ENCODE data around the gene XRCC1.
"Not testable (repeated sequence)": the region's sequence is repeated elsewhere in the genome, so short reads cannot be mapped to it uniquely, and the experiment has no call there.

XRCC1 gene

DNA sequence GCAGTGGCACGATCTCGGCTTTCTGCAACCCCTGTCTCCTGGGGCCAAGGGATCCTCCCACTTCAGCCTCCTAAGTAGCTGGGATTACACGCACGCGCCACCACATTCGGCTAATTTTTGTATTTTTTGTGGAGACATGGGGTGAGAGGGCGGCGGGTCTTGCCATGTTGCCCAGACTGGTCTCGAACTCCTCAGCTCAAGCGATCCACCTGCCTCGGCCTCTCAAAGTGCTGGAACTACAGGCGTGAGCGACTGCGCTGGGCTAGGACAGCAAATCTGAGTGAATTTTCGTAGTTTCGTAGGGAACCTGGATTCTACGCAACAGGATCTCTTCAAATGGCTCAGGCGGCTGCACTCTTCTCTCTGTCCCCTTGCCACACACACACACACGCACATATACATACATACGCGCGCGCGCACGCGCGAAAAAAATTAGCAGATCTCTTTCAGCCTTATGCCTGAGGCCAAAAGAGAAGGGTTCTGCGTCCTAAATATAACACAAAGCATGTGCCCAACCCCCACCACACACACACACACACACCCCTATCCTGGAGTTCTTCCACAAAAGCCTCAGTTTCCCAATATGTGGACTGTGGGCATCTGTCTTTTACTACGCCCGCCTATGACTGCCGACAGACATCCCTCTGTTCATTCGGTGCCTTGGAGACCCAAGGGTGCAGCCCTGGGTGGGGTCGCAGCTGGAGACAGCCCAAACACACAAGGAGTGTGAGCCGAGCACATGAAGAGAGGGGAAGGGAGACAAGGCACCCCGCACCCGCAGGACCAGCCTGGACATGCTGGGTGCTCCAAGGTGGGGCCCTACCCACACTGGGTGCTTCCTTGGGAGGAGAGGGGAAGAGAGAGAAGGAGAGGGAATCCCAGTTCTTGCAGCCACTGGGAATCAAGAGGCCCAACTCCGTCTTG, 890 bp upstream of the XRCC1 start:
- DNase-seq (ENCODE audit: low read depth in 2 of 2): no peak

DNA sequence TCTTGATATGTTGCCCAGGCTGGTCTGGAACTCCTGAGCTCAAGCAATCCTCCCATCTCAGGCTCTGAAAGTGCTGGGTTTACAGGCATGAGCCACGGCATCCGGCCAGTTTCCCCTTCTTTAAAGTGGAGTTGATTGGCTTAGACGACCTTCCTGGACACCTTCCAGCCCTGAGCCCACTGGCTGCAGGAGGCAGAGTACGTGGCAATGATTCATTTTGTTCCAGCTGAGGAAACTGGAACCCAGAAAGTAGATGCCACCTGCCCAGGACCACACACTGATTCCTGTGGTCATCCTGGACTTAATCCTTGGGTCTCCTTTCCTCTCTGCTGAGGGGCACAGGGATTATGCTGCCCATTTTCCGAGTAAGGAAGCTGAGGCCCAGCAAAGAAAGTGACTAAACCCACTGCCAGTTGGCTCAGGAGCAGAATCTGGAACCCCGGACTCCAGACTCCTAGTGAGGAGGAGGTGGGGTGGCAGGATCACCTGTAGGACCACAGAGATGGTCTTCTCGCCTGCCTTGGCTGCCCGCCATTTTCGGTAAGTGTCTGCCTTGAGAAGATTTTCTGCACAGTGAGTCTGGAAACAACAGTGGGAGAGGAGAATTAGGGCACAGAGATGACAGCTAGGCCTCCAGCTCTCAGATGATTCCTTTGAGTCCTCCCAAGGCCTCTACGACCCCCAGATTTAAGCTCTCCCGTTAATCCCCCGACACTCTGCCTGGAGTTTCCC, 737 bp downstream of the XRCC1 start:
- no peak for DNase-seq (ENCODE audit: low read depth in 2 of 2)

DNA sequence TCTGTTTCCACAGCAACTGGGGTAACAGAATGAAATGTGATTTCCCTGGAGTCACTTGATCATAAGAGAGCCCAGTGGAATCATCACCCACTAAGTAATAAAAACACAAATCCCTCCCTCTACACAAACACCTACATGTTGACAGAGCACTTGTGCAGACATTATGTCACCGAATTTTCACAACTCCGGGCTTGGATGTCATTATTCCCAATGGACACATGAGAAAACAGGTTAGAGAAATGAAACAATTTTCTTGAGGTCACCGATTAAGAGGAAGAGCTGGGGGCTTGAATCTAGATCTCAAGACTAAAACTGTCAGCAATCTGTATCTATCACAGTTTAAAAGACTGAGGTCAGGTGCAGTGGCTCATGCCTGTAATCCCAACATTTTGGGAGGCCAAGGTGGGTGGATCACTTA, 3.1 kb downstream of the XRCC1 start:
- no peak for DNase-seq (ENCODE audit: low read depth in 2 of 2)

DNA sequence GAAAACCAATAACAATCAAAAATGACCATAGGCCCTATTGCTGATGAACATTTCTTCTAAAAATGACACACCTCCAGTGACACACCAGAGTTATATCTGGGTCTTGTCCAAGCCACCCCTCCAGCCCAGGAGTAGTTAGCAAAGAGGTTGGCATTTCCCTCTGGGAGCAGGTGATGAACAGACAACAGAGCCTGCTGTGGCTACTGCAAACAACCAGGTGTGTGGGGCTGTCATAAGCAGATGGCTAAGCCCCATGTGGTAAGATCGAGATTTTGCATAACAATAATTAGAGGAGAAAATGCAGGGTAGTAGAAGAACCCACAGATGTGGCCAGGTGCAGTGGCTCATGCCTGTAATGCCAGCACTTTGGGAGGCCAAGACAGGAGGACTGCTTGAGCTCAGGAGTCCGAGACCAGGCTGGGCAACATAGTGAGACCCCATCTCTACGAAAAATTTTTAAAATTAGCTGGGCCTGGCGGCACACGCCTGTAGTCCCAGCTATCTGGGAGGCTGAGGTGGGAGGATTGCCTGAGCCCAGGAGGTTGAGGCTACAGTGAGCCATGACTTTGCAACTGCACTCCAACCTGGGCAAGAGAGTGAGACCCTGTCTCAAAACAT, 5.0 kb downstream of the XRCC1 start:
- no peak for DNase-seq (ENCODE audit: low read depth in 2 of 2)

DNA sequence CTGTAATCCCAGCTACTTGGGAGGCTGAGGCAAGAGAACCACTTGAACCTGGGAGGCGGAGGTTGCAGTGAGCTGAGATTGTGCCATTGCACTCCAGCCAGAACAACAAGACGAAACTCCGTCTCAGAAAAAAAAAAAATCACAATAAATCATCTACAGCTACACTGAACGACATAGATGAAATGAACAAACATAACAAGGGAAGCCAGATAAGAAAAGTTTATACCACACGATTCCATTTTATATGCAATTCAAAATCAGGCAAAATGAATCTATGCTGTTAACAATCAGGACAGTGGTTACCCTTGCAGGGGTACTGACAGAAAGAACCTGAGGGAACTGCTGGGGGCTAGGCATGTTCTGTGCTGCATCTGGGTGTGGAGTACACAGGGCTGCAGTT, 5.7 kb downstream of the XRCC1 start:
- DNase-seq (ENCODE audit: low read depth in 2 of 2): no peak

DNA sequence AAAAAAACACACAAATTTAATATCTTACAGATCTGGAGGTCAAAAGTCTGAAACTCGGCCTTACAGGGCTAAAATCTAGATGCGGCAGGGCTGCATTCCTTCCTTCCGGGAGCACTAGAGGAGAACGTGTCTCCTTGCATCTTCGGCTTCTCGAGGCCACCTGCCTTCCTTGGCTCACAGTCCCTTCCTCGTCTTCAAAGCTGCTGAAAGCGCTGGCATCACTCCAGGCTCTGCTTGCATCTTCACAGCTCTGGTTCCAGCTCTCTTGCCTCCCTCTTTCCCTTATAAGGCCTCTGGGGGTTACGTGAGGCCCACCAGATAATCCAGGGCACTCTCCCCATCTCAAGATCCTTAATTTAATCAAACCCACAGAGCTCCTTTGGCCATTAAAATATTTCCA, 10.5 kb downstream of the XRCC1 start:
- DNase-seq (ENCODE audit: low read depth in 2 of 2): no peak

DNA sequence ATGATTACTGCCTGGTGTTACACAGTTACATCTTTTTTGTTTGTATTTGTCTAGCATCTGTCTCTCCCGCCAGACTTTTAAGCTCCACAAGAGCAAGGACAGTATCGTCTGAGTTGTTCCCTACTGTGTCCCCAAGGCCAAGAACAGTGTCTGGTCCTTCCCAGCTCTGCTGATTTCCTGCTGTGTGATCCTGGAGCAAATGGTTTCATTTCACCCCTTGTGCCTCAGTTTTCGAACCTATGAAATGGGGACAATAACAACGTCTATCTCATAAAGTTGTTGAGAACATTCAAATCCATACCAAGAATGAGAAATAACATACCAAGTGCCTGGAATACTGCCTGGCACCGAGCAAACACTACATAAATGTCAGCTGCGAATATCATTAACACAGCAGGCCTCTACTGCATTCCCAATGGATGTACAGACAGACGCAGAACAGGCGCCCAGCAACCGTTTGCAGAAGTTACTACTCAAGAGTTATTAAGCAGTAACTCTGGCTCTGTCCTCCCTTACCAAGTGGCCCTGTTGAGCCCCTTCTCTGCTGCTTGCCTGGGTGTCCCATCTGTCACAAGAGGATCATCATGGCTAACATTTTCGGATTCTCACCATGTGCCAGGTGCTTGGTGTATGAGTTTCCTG, 11.4 kb downstream of the XRCC1 start:
- DNase-seq (ENCODE audit: low read depth in 2 of 2): no peak

DNA sequence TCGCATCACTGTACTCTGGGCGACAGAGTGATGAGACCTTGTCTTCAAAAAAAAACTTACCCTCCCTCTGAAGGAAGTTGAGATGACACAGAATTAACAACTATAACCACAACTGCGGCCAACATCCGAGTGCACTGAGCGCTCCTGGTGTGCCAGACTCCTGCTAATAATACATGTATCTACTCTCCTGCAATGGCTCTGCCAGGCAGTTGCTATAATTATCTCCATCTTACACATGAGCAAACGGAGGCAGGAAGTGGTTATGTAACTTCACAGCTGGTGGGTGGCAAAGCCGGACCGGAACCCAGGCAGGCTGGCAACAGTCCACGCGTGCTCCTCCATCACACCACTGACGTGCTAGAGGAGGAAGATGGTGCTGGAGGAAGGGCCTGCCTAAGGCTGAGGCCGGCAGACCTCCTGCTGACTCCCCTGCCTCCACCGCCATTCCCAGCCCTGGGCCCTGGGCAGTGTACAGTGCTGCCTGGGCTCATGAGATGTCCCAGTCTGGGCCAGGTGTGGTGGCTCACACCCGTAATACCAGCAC, 12.6 kb downstream of the XRCC1 start:
- peak; percentile 13 to 19 for DNase-seq (ENCODE audit: low read depth in 2 of 2)

DNA sequence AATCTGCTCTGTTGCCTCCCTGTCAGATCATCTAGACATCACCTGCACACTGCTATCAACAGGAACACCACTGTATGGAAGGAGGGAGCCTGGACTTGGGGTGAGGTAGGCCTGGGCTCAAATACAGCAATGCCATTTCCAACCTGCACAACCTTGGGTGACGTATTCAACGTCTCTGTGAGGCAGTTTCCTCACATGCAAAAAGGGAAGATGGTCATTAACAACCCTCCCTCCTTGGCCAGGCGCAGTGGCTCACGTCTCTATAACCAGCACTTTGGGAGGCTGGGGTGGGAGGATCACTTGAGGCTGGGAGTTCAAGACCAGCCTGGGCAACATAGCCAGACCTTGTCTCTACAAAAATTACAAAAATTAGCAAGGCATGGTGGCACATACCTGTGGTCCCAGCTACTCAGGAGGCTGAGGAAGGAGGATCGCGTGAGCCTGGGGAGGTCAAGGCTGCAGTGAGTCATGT, 13.1 kb downstream of the XRCC1 start:
- DNase-seq (ENCODE audit: low read depth in 2 of 2): no peak

DNA sequence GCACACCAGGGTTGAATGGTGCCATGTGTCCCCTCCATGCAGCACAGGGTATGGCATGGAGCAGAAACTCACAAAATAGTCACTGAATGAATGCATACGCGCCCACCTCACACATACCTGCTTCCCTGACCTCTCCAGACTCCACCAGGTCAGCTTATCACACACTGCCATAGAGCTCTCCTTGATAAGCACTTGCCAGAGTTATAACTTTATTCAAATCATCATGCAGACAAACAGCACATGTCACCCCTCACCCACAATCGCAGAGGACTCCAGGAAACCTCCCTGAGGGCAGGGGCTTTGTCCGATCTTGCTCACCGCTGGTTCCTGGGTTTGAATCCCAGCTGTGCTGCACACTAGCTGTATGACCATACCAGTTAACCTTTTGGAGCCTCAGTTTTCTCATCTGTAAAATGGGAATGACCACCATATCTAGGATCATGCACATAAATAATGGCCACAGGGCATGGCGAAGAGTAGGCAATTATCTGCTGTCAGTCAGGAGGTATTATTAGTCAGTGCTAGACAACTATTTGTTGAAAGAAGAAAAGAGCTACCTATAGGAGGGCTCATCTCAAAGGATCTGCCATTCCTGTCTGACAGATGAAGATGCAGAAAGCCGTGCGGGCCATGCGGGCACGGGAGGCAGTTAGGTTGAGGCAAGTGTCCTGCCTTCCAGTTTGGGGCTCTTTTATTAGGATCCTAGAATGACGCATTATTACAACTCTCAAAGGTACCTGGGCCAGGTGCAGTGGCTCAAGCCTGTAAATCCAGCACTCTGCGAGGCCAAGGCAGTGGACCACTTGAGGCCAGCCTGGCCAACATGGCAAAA, 14.0 kb downstream of the XRCC1 start:
- no peak for DNase-seq (ENCODE audit: low read depth in 2 of 2)

DNA sequence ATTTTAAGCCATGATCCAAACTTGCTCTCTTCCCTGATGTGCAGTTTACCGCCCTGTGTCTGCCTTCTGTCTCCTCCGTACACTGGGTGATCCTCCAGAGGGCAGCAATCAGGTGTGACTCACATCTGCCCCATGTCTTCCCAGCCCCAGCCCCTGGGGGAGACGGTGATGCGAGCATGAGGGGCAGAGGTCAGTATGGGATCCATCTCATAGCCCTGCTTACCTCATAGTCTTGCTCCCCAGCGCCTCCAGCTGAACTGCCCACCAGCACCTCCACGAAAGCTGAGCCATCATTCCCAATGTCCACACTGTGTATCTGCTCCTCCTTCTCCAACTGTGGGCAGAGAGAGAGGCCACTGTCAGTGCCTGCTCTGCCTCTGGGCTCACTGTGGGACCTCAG, 14.6 kb downstream of the XRCC1 start:
- no peak for DNase-seq (ENCODE audit: low read depth in 2 of 2)

DNA sequence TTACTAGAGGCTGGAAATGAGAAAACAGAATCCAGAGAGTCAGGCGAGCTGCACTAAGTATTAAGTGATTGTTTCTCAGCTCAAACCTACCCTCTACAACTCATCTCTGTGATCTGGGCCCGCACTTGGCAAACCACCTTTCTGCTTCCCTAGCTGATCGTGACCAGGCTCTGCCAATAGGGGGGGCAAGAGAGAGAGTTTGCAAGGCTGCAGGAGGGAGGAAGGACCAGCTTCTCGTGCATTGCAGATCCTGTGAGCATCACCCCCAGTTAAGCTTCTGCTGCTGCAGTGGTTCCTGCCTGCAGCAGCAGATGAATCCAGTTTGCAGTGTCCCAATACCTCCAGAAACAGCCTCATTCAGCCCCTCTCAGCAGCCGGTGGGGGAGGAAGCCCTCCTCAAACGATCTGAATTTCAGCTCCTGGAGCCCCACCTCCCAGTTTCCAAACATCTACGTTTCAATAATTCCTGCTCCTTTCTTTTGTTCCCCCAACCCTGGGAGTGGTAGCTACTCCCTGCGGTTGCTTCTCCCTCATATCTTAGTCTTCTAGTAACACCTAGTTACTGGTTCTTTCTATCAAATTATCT, 20.0 kb downstream of the XRCC1 start:
- DNase-seq (ENCODE audit: low read depth in 2 of 2): peak in 1 of 2 experiments; percentile 10

DNA sequence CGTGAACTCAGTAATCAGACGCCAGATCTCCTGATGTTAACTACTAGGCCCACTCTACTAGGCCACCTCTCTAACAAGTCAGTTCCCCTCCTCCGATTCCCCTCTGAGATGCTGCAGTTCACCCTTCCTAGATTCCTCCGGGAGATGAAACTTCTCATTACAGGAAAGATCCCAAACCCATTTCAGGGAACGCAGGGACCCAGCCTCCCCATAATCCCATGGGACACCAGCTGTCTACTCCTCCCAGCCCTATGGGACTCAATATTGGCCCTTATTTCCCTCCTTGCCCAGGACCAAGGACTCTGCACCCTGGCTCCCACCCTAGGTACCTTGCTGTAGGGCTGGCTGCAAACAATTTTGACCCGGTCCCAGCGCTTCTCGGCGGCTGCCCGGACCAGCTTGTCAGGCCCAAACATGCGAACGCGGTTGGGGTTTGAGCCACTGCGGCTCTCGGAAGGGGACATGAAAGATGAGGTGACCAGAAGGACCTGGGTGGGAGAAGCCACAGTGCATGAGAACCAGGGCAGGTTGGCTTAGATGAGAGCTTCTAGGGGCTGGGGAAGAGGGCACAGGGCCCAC, 20.9 kb downstream of the XRCC1 start:
- DNase-seq (ENCODE audit: low read depth in 2 of 2): no peak

DNA sequence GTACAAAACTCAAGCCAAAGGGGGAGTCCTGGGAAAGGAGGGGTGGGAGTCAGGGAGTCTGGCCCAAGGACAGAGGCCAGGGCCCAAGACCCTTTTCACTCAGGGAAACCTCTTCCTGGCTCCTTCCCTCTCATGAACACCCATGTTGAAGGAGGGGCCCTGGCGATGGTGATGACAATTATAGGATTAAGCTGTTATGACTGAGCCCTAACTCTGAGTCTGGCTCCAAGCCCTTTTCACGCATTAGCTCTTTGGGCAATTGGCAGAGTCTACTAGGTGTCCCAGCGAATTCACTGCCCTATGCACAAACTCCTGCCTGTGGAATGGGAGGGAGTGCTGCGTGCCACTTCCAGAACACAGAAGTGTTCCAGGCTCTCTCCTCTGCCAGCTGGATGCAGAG, 21.7 kb downstream of the XRCC1 start:
- no peak for DNase-seq (ENCODE audit: low read depth in 2 of 2)

DNA sequence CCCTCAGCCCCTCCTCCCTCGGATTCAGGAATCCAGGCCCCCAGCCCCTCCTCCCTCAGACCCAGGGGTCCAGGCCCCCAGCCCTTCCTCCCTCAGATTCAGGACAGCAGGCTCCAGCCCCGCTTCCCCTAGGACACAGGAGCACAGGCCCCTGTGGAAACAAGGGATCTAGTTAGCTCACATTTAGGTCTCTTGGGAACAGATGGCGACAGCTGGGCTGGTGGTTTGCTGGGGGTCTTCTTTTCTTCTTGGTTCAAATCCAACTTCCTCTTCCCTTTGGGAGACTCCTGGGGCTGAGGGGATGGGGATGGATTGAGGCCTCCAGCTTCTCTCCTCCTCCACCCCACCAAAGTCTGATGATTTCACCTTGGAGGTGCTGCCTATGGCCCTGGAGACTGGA, 22.7 kb downstream of the XRCC1 start:
- no peak for DNase-seq (ENCODE audit: low read depth in 2 of 2)

DNA sequence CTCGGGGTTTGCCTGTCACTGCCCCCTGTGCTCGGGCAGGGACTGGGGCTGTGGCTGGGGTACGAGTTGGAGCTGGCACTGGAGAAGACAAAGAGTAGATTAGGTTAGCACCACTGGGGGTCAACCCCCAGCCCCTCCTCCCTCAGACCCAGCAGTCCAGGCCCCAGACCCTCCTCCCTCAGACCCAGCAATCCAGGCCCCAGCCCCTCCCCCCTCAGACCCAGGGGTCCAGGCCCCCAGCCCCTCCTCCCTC, 23.2 kb downstream of the XRCC1 start:
- DNase-seq (ENCODE audit: low read depth in 2 of 2): no peak

DNA sequence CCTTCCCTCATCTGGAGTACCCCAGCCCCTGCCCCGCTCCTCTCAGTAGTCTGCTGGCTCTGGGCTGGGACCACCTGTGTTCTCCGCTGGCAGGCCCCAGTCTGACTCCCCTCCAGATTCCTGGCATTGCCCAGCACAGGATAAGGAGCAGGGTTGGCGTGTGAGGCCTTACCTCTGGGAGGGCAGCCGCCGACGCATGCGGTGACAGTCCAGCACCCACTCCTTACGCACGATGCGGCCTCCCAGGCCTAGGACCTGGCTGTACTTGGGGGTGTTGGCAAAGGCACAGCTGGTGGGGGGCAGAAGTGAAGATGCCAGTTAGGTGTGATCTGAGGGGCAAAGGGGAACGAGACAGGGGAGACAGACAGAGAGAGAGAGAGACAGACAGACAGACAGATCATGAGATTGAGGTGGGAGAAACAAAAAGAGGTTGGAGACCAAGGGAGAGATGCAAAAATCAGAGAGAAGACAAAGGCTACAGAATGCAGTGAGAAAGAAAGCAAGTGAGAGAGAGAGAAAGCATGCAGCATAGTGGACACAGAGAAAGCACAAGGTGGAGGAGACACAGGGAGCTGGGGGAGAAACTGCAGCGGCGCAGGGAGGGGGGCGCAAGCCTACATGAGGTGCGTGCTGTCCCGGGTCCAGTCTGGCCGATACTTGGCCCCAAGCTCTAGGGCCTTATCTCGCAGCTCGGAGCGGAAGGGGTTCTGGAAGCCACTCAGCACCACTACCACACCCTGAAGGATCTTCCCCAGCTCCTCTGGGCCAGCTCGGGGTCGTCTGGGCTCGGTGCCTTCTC, 23.7 kb downstream of the XRCC1 start:
- DNase-seq (ENCODE audit: low read depth in 2 of 2): no peak

DNA sequence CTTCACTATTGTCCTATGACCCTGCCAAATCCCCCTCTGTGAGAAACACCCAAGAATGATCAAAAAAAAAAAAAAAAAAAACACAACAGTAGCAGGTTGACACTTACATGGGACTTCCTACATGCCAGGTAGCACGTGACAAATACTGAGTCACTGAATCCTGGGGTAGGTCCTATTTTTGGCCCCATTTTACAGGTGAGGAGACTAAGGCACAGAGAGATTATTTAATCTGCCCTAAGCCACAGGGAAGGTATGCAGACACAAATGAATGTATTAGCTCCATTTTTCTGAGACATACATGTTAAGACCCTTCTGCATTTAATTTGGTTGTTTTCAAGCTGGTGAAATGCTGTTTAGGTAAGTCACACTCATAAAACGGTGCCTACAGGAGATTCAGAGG, 26.6 kb downstream of the XRCC1 start:
- DNase-seq (ENCODE audit: low read depth in 2 of 2): no peak

DNA sequence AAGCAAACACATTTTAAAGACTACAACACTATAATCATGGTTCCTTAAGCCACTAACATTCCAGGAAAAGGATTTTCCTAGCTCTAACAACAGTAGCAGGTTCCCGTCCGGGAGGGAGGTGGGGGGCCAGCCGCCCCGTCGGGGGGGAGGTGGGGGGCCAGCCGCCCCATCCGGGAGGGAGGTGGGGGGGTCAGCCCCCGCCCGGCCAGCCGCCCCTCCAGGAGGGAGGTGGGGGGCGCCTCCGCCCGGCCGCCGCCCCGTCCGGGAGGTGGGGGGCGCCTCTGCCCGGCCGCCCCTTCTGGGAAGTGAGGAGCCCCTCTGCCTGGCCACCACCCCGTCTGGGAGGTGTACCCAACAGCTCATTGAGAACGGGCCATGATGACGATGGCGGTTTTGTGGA, 27.4 kb downstream of the XRCC1 start:
- DNase-seq (ENCODE audit: low read depth in 2 of 2): not testable (repeated sequence)

DNA sequence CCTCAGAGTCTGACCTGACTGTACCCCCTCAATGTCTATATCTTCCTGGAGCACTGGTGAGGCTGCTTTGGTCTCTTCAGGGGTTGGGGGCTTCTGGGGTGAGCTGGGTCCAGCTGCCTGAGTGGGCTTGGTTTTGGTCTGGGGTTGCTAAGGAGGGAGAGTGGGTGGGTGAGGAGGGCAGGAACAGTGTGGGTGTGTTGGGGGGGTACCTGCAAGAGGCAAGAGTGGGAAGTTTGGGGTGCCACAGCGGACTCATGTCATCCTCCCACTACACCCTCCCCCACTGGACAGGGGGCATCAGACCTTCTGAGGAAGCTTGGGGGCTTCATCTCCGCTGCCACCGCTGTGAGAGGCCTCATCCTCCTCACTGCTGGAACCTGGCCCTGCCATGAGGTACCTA, 28.7 kb downstream of the XRCC1 start:
- no peak for DNase-seq (ENCODE audit: low read depth in 2 of 2)

Measured in fibroblast of skin of left biceps (primary cell).